K562 (cell line): Measurements from ENCODE around the gene ZKSCAN5. TPM values are rescaled to one million over a fixed set of nuclear protein-coding genes. Genes with fewer than 3 reads are reported as not detected.

Experiments used
- ARID4B ChIP-seq: sonication (generic); formaldehyde crosslinking; IDR thresholded peaks from 2 replicates; pipeline ENCODE4 v1.8.0; 2022; ENCODE audit warnings: mild to moderate bottlenecking, missing genetic modification reagents
- CEBPB ChIP-seq: fragments of 450-650 bp; IDR thresholded peaks from 2 replicates; pipeline ENCODE4 v1.6.1; 2016; ENCODE audit warnings: missing genetic modification characterization, missing compliant biosample characterization
- CTCFL ChIP-seq: IDR thresholded peaks from 2 replicates; pipeline ENCODE4 v1.6.1; 2011; ENCODE audit warnings: borderline replicate concordance, low read depth, mild to moderate bottlenecking, moderate library complexity, low read length; ENCODE audit not compliant: insufficient read depth, poor library complexity, severe bottlenecking
- ESRRA ChIP-seq: fragments of 450-650 bp; IDR thresholded peaks from 2 replicates; pipeline ENCODE4 v1.6.1; 2014; ENCODE audit warnings: low read depth, mild to moderate bottlenecking, moderate library complexity, borderline replicate concordance
- FUS ChIP-seq: fragments of 200-400 bp; formaldehyde crosslinking; optimal IDR thresholded peaks from 2 replicates; pipeline ENCODE3; 2017; ENCODE audit warnings: low read depth, low read length
- NONO ChIP-seq, 2 experiments: fragments of 200-400 bp in 1 of 2; fragments of 450-650 bp in 1 of 2; formaldehyde crosslinking in 1 of 2; IDR thresholded peaks; 2 replicates each; pipeline ENCODE4 v1.6.1; 2017; ENCODE audit warnings: low read depth in 2 of 2, mild to moderate bottlenecking in 2 of 2, moderate library complexity in 2 of 2, low read length in 1 of 2
- POLR3A ChIP-seq: IDR thresholded peaks from 2 replicates; pipeline ENCODE4 v1.6.1; 2011; ENCODE audit warnings: borderline replicate concordance, mild to moderate bottlenecking, moderate library complexity; ENCODE audit not compliant: insufficient read length, insufficient read depth; ENCODE audit errors: extremely low read depth
- TAF7 ChIP-seq: fragments of 450-650 bp; IDR thresholded peaks from 2 replicates; pipeline ENCODE4 v1.6.1; 2016; ENCODE audit warnings: missing genetic modification characterization, missing compliant biosample characterization
- TOE1 ChIP-seq, 2 experiments: fragments of 450-650 bp in 1 of 2; sonication (generic) in 1 of 2; formaldehyde crosslinking in 1 of 2; IDR thresholded peaks; 2 replicates each; pipeline versions ENCODE4 v1.7.1 to v1.8.0; 2016 to 2022; ENCODE audit warnings: borderline replicate concordance in 2 of 2, mild to moderate bottlenecking in 2 of 2, antibody characterized with exemption in 1 of 2, inconsistent platforms in 1 of 2, low read depth in 1 of 2, missing genetic modification reagents in 1 of 2, moderate library complexity in 1 of 2
- ZBTB1 ChIP-seq: sonication (generic); formaldehyde crosslinking; IDR thresholded peaks from 2 replicates; pipeline ENCODE4 v1.8.1; 2023; ENCODE audit warnings: missing genetic modification reagents, low read depth, mild to moderate bottlenecking, borderline replicate concordance
- ZMIZ1 ChIP-seq, 2 experiments: fragments of 150-350 bp in 1 of 2; IDR thresholded peaks; 2 replicates each; pipeline ENCODE4 v1.6.1; 2012 to 2016; ENCODE audit warnings: low read depth in 2 of 2, low read length in 2 of 2, mild to moderate bottlenecking in 1 of 2, moderate library complexity in 1 of 2
- ZNF232 ChIP-seq: sonication (generic); formaldehyde crosslinking; IDR thresholded peaks from 2 replicates; pipeline ENCODE4 v1.8.0; 2022; ENCODE audit warnings: mild to moderate bottlenecking, missing genetic modification reagents
- ZNF408 ChIP-seq: fragments of 250-450 bp; sonication (Bioruptor Pico); IDR thresholded peaks from 2 replicates; pipeline ENCODE4 v1.4.0; 2020; ENCODE audit warnings: low read depth, mild to moderate bottlenecking, moderate library complexity
- polyA plus RNA-seq, 8 experiments: library from polyadenylated mRNA; depleted of rRNA in 4 of 8; stranded (reverse) in 5 of 8; unstranded in 3 of 8; fragments of >200 nt; fragmentation: Nextera tagmentation in 2 of 8; fragmentation: Illumina TruSeq in 1 of 8; extraction: Ambion mirVana in 2 of 8; extraction: Trizol in 1 of 8; gene quantifications; 2 replicates each; pipeline versions ENCODE4 v1.2.1 to v1.2.3, GENCODE V29; 2011 to 2014; ENCODE audit warnings: inconsistent platforms in 1 of 8, missing spikeins in 1 of 8
- total RNA-seq, 7 experiments: library from RNA; depleted of rRNA in 6 of 7; stranded (reverse); fragments of >200 nt in 6 of 7; fragmentation: Illumina TruSeq in 2 of 7; extraction: Trizol in 2 of 7; gene quantifications; 2 replicates each; pipeline versions ENCODE4 v1.2.1 to v1.2.3, GENCODE V29; 2011 to 2021; ENCODE audit warnings: low replicate concordance in 1 of 7

The ZKSCAN5 gene
- total and polyA plus RNA-seq, 9 of the 15 experiments (the other 6 are each of a cell fraction or from before 2014, with no cell fraction given) = 4.2 to 19.0 (median 15.0) TPM

GRCh38 chr7:99504603-99505323 lies at the start of gene ZKSCAN5 (continued):
- TF ChIP-seq CTCFL (peak; percentile 8), ESRRA (peak; percentile 58), NONO (IDR thresholded peaks at IDR 0.05; ENCODE audit: low read depth in 2 of 2, low read length in 1 of 2) (no peak; a peak in 1 of 4 replicates), CEBPB (tag) (peak; percentile 42; the same call in 1 of the 2 replicates), FUS (no peak), ZMIZ1 (IDR thresholded peaks at IDR 0.05; ENCODE audit: low read depth in 2 of 2, low read length in 2 of 2) (peak in 1 of 2 experiments; percentile 63; a peak in 1 of 4 replicates), ZBTB1 (CRISPR knock-in tag) (peak; percentile 83; the same call in 1 of the 2 replicates), ZNF232 (CRISPR knock-in tag) (peak; percentile 82; the same call in 1 of the 2 replicates), ZNF408 (CRISPR knock-in tag) (no peak), ARID4B (CRISPR knock-in tag) (peak; percentile 54; the same call in 1 of the 2 replicates), POLR3A (no peak), TOE1 (IDR thresholded peaks at IDR 0.05; ENCODE audit: borderline replicate concordance) (peak; percentile 59; the same call in 1 of the 2 replicates), TOE1 (CRISPR knock-in tag; IDR thresholded peaks at IDR 0.05; ENCODE audit: borderline replicate concordance, low read depth) (no peak), TAF7 (tag) (peak; percentile 91)
